MV-4-11 (cell line): ENCODE results near the gene PAK5.

Source experiments
- DNase-seq: peaks from one replicate; lab custom pipeline; 2025; lab: John Stamatoyannopoulos, UW

PAK5 gene

GRCh38 chr20:9493803-9494202 is 345.1 kb downstream of the PAK5 start:
- no peak for DNase-seq

- DNase-seq: no peak
Measured at GRCh38 chr20:9492067-9492466, 346.8 kb downstream of the PAK5 start.

- peak; percentile 78 for DNase-seq
Measured at GRCh38 chr20:9491324-9491723, 347.6 kb downstream of the PAK5 start.

- DNase-seq: peak; percentile 73
Measured at GRCh38 chr20:9490631-9491030, 348.2 kb downstream of the PAK5 start.

- DNase-seq: no peak
Measured at GRCh38 chr20:9490161-9490560, 348.7 kb downstream of the PAK5 start.

GRCh38 chr20:9488063-9488462 is 350.8 kb downstream of the PAK5 start:
- DNase-seq: peak; percentile 34
